ACHN (cell line): ENCODE results near the gene SOX6.
"Not testable (repeated sequence)": the region's sequence is repeated elsewhere in the genome, so short reads cannot be mapped to it uniquely, and the experiment has no call there.

Experiments used
- DNase-seq: peaks from one replicate; pipeline ENCODE4 v3.0.0-alpha.2; 2015
- in situ Hi-C: cut with HindIII; loops from 2 replicates; pipeline ENCODE4 v1.10.0; 2017; ENCODE audit warnings: low sequenced_read_pairs, low pct_ligation_motif_present, low pct_unique_long_range_greater_than_20kb

SOX6 gene

GRCh38 chr11:16178273-16178672 lies 178.1 kb downstream of the SOX6 start:
- in situ Hi-C loops = no loop called here
- DNase-seq = no peak

GRCh38 chr11:16177688-16178087 lies 178.7 kb downstream of the SOX6 start:
- DNase-seq = no peak
- in situ Hi-C loops = no loop called here

- in situ Hi-C loops = no loop called here
Measured at GRCh38 chr11:16173798-16174197, 182.5 kb downstream of the SOX6 start.

GRCh38 chr11:16171882-16172281 lies 184.5 kb downstream of the SOX6 start:
- in situ Hi-C loops = no loop called here
- no peak for DNase-seq

More at GRCh38 chr11:16173798-16174197, 182.5 kb downstream of the SOX6 start:
- DNase-seq = no peak

- in situ Hi-C loops = no loop called here
- DNase-seq = no peak
Measured at GRCh38 chr11:16169956-16170847, 186.1 kb downstream of the SOX6 start.

GRCh38 chr11:16169541-16169940 lies 186.8 kb downstream of the SOX6 start:
- in situ Hi-C loops = no loop called here
- no peak for DNase-seq

GRCh38 chr11:16167706-16168487 lies 188.4 kb downstream of the SOX6 start:
- no peak for DNase-seq
- in situ Hi-C loops = no loop called here

- in situ Hi-C loops = no loop called here
- no peak for DNase-seq
Measured at GRCh38 chr11:16166571-16166970, 189.8 kb downstream of the SOX6 start.

- in situ Hi-C loops = no loop called here
Measured at GRCh38 chr11:16160146-16160545, 196.2 kb downstream of the SOX6 start.

GRCh38 chr11:16158426-16158994 lies 197.8 kb downstream of the SOX6 start:
- in situ Hi-C loops = no loop called here
- DNase-seq = no peak

More at GRCh38 chr11:16160146-16160545, 196.2 kb downstream of the SOX6 start:
- no peak for DNase-seq

- DNase-seq = peak; percentile 21
- in situ Hi-C loops = no loop called here
Measured at GRCh38 chr11:16157327-16157726, 199.0 kb downstream of the SOX6 start.

- in situ Hi-C loops = no loop called here
- peak; percentile 8 for DNase-seq
Measured at GRCh38 chr11:16155448-16155847, 200.9 kb downstream of the SOX6 start.

- in situ Hi-C loops = no loop called here
- peak; percentile 61 for DNase-seq
Measured at GRCh38 chr11:16154715-16155396, 201.5 kb downstream of the SOX6 start.

GRCh38 chr11:16153951-16154350 lies 202.4 kb downstream of the SOX6 start:
- DNase-seq = no peak
- in situ Hi-C loops = no loop called here

GRCh38 chr11:16151138-16151537 lies 205.2 kb downstream of the SOX6 start:
- DNase-seq = no peak
- in situ Hi-C loops = no loop called here

- DNase-seq = no peak
- in situ Hi-C loops = no loop called here
Measured at GRCh38 chr11:16149476-16149875, 206.9 kb downstream of the SOX6 start.

- DNase-seq = no peak
- in situ Hi-C loops = no loop called here
Measured at GRCh38 chr11:16148301-16148931, 207.9 kb downstream of the SOX6 start.

- in situ Hi-C loops, DNase-seq: not testable (repeated sequence)
Measured at GRCh38 chr11:16146980-16147379, 209.4 kb downstream of the SOX6 start.
